Calu3 (cell line): ENCODE results near the gene CNTD1. TPM values are rescaled to one million over a fixed set of nuclear protein-coding genes. Genes with fewer than 3 reads are reported as not detected.

ENCODE experiments used
- BruUV-seq: library from RNA; stranded (reverse); fragments of 400-500 nt; replicated peaks from 2 replicates; lab custom pipeline; 2021; lab: Mats Ljungman, UMichigan
- CTCF ChIA-PET: fragments of 300-600 bp; sonication (Branson Sonifier 250); formaldehyde crosslinking; loops from one replicate; lab custom pipeline; 2022; ENCODE audit warnings: antibody characterized with exemption; lab: Charles Lee
- DNase-seq: peaks from one replicate; pipeline ENCODE4 v3.0.0; 2022
- H3K27ac Mint-ChIP-seq: one replicate; pipeline ENCODE4 v1.8.0; 2022; ENCODE audit warnings: mixed read lengths; ENCODE audit not compliant: unreplicated experiment
- H3K27me3 Mint-ChIP-seq: one replicate; pipeline ENCODE4 v1.8.0; 2022; ENCODE audit warnings: mixed read lengths; ENCODE audit not compliant: unreplicated experiment
- H3K36me3 Mint-ChIP-seq: one replicate; pipeline ENCODE4 v1.8.0; 2022; ENCODE audit warnings: mild to moderate bottlenecking, moderate library complexity, mixed read lengths; ENCODE audit not compliant: insufficient read depth, unreplicated experiment
- H3K4me1 Mint-ChIP-seq: one replicate; pipeline ENCODE4 v1.8.0; 2022; ENCODE audit warnings: mild to moderate bottlenecking, low read depth, mixed read lengths; ENCODE audit not compliant: unreplicated experiment
- H3K4me3 Mint-ChIP-seq: one replicate; pipeline ENCODE4 v1.8.0; 2022; ENCODE audit warnings: mild to moderate bottlenecking, low read depth, moderate library complexity, mixed read lengths; ENCODE audit not compliant: unreplicated experiment
- H3K9me3 Mint-ChIP-seq: one replicate; pipeline ENCODE4 v1.8.0; 2022; ENCODE audit warnings: low read depth, mixed read lengths; ENCODE audit not compliant: unreplicated experiment
- intact Hi-C: fragments of 100-400 bp; cut with micrococcal nuclease; formaldehyde crosslinking; loops from one replicate; pipeline ENCODE4 v1.10.0; 2022; ENCODE audit not compliant: unreplicated experiment
- total RNA-seq: library from RNA; stranded (reverse); gene quantifications from 2 replicates; pipeline ENCODE4 v1.2.3, GENCODE V29; 2022
- TF ChIP-seq, protein P1 (sequence below): fragments of 200-600 bp; IDR thresholded peaks from one replicate; pipeline ENCODE4 v1.8.0; 2022; ENCODE audit warnings: antibody characterized with exemption; ENCODE audit not compliant: unreplicated experiment

CNTD1 gene
- total RNA-seq, 1 experiment from 2014 or later, result 0.54 TPM

DNA sequence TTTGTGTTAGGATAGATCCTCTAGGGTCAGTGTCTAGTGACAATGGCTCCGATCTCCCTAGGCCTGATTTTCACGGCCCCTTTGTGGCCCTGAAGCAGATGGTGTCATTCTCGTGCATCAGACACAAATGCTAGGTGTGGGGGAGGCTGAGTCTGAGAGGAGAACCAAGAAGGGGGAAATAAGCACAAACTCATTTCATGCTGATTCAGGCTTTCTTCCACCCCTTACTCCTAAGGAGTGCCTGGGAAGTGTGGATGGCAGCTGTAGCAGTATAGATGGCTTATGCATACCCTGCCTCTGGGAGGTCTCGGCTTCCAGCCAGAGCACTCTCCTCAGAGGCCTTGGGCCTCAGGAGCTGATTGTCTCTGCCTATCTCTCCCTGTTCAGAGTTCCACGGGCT lies 20.1 kb upstream of the CNTD1 start:
- Mint-ChIP-seq H3K4me3 (no peak overlapping the region), H3K4me1 (peaks cover 17% of the 10 kb centered on the region), H3K9me3 (no peaks in the 10 kb centered on the region), H3K36me3 (peaks cover 49% of the 10 kb centered on the region), H3K27me3 (peaks cover 28% of the 10 kb centered on the region), H3K27ac (no peak overlapping the region)
- TF ChIP-seq, protein P1, sequence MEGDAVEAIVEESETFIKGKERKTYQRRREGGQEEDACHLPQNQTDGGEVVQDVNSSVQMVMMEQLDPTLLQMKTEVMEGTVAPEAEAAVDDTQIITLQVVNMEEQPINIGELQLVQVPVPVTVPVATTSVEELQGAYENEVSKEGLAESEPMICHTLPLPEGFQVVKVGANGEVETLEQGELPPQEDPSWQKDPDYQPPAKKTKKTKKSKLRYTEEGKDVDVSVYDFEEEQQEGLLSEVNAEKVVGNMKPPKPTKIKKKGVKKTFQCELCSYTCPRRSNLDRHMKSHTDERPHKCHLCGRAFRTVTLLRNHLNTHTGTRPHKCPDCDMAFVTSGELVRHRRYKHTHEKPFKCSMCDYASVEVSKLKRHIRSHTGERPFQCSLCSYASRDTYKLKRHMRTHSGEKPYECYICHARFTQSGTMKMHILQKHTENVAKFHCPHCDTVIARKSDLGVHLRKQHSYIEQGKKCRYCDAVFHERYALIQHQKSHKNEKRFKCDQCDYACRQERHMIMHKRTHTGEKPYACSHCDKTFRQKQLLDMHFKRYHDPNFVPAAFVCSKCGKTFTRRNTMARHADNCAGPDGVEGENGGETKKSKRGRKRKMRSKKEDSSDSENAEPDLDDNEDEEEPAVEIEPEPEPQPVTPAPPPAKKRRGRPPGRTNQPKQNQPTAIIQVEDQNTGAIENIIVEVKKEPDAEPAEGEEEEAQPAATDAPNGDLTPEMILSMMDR, result no peak
- CTCF ChIA-PET, result interaction anchor here (1.4 kb wide), 1 partner anchor 15 kb away, joined by 3 read pairs; no protein-coding TSS in a partner anchor
- BruUV-seq, result no TSS peak
- DNase-seq, result no peak
- intact Hi-C loops, result no loop called here

GRCh38 chr17:42779304-42779935 lies 19.2 kb upstream of the CNTD1 start:
- Mint-ChIP-seq H3K27ac (peak overlapping the region; percentile 45), H3K27me3 (peaks cover 37% of the 10 kb centered on the region), H3K9me3 (no peaks in the 10 kb centered on the region), H3K36me3 (peaks cover 42% of the 10 kb centered on the region), H3K4me3 (peak overlapping the region; percentile 57), H3K4me1 (peaks cover 12% of the 10 kb centered on the region)
- DNase-seq, result no peak
- TF ChIP-seq, protein P1, result no peak
- BruUV-seq, result no TSS peak
- intact Hi-C loops, result no loop called here
- CTCF ChIA-PET, result no interaction called here

DNA sequence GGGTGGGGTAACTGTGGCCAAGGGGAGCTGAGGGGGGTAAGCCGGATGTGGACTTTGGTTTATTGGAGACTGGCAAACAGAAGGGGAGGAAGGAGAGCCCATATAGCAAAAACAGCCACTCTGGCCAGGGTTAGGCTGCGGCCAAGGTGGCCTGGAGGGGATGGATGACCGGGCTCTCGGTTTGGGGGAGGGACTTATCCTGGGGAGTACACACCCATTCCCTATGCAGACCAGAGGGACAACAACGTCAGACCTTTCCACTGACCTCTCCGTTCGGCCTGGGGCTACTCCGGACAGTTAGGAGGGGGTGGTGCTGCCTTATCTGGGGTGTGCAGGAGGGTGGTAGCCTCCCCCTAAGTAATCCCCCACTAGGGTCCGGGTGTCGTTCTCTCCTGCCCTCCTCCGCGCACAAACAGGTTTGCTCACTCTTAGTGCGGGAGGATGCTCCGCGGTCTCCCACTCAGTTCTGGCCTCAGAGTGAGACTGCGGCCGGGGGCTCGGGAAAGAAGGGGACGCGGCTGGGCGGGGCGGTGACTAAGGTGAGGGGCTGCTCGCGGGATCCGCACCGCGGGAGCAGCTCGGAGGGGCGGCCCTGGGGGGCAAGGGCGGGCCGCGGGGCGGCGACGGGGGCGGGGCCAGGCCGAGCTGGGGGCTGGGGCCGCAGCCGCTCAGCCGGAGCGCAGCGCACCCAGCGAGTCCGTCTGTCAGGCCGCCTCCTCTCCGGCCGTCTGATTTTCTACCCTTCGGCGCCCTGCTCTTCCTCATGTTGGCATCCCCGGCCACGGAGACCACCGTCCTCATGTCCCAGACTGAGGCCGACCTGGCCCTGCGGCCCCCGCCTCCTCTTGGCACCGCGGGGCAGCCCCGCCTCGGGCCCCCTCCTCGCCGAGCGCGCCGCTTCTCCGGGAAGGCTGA lies 18.5 kb upstream of the CNTD1 start, which contains the start of gene WNK4:
WNK4 (plus strand) TSS at position 675 of the 915 bp plus-strand sequence; CDS start at position 764, 89 bp downstream.
- Mint-ChIP-seq H3K27me3 (peaks cover 43% of the 10 kb centered on the region), H3K4me1 (peaks cover 9% of the 10 kb centered on the region), H3K9me3 (no peaks in the 10 kb centered on the region), H3K27ac (peak within 1 kb of the TSS; percentile 45), H3K36me3 (peaks cover 38% of the 10 kb centered on the region), H3K4me3 (peak within 1 kb of the TSS; percentile 57)
- DNase-seq, result peak; percentile 41
- no TSS peak for BruUV-seq
- TF ChIP-seq, protein P1, result no peak
- intact Hi-C loops, result no loop called here
- CTCF ChIA-PET, result interaction anchor here (1.2 to 1.6 kb wide), 2 partner anchors 10 to 17 kb away, joined by 3 to 6 read pairs; no protein-coding TSS in a partner anchor

GRCh38 chr17:42780851-42781638 lies 17.6 kb upstream of the CNTD1 start:
- intact Hi-C loops, result no loop called here
- peaks cover 9% of the 10 kb centered on the region for H3K4me1 Mint-ChIP-seq
- no TSS peak for BruUV-seq
- no peaks in the 10 kb centered on the region for H3K9me3 Mint-ChIP-seq
- H3K36me3 Mint-ChIP-seq, result peaks cover 37% of the 10 kb centered on the region
- DNase-seq, result no peak
- no peak overlapping the region for H3K27ac Mint-ChIP-seq
- H3K4me3 Mint-ChIP-seq, result peak overlapping the region; percentile 57
- TF ChIP-seq, protein P1, result no peak
- H3K27me3 Mint-ChIP-seq, result peaks cover 52% of the 10 kb centered on the region
- CTCF ChIA-PET, result interaction anchor here (0.5 to 1.6 kb wide), 4 partner anchors 11 to 24 kb away, joined by 3 to 8 read pairs (median 6); no protein-coding TSS in a partner anchor
